Thoracic aorta endothelial cell (primary cell): ENCODE measurements around the gene SPEF1. TPM values are rescaled to one million over a fixed set of nuclear protein-coding genes. Genes with fewer than 3 reads are reported as not detected.

Source experiments
- total RNA-seq: library from RNA; depleted of rRNA; stranded (reverse); fragments of >200 nt; gene quantifications from 2 replicates; pipeline ENCODE4 v1.2.3, GENCODE V29; 2012

Gene SPEF1, protein sequence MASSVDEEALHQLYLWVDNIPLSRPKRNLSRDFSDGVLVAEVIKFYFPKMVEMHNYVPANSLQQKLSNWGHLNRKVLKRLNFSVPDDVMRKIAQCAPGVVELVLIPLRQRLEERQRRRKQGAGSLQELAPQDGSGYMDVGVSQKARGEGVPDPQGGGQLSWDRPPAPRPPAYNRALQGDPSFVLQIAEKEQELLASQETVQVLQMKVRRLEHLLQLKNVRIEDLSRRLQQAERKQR
- total RNA-seq: 0.13 TPM in 1 of 2 replicates, not detected in the other

DNA sequence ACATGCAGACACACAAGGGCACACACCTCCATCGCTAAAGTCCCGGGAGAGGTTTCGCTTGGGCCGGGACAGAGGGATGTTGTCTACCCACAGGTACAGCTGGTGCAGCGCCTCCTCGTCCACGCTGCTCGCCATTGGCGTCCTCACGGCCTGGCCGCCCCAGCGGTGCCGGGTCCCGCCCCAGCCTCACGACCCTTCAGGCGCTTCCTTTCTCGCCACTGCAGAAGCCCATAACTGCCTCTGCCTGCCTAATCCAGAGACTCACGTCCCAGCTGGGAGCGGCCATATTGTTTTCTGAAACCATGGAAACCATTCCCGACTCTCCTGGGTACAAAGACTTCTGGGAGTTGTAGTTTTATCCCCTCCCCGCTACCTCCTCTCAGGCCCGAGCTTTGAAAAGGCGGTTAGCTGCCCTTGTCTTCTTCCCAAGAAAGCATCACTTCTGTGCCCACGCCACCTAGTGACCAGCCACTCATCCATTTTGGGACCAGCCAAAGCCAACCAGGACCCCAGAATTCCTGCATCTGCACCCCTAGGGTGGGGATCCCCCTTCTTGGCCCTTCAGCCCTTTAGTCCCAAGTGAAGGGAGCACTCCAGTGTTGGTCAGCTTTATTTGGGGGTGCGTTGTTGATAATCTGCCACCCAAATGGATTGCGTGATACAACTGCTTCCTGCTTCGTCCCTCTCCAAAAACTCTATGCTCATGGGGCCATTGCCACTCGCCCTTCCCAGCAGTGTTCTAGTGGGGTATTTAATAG lies at the start of gene SPEF1:
Gene SPEF1 (minus strand): TSS at position 296 of the 758 bp plus-strand sequence. CDS start 161 bp downstream, at position 135.

DNA sequence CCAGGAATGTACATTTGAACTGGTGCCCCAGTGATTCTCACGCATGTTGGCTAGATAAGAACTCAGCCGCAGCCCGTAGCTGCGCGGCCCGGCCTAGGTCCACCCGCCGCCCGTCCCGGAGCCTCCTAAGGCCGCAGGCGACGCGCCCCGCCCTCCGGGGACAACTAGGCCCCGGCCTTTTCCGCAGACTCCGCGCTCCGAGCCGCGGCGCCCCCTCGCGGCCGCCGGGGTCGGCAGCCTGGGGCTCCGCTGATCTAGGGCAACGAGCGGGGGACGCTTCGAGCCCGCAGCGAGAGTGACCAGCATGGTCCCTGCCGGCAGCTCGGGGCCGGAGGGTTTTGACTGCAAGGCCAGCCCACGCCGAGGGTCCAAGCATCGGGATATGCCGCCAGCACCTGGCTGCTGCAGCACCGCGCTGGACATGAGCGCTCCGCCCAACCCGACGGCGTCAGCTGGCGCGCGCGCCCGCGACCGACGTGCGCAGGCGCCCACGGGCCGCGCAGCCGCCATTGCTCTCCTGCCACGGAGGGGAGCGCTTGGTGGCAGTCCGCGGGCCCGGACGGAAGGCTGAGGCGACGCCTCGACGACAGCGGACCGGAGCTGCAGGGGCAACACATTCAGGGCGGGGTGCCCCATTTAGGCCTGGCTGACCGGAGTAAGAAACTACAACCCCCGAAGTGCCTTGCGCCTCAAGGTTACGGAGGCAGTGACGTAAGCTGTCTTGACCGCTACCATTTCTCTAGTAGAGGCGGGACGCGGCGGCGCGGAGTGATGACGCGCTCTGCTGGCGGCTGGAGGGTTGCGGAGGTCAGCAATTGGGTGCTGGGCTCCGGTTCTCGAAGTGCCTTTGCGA lies 39.0 kb upstream of the SPEF1 start, which contains the start of gene AP5S1:
Gene AP5S1 (plus strand): TSS at position 500 of the 853 bp plus-strand sequence. CDS start 1,571 bp downstream, outside the sequence.

DNA sequence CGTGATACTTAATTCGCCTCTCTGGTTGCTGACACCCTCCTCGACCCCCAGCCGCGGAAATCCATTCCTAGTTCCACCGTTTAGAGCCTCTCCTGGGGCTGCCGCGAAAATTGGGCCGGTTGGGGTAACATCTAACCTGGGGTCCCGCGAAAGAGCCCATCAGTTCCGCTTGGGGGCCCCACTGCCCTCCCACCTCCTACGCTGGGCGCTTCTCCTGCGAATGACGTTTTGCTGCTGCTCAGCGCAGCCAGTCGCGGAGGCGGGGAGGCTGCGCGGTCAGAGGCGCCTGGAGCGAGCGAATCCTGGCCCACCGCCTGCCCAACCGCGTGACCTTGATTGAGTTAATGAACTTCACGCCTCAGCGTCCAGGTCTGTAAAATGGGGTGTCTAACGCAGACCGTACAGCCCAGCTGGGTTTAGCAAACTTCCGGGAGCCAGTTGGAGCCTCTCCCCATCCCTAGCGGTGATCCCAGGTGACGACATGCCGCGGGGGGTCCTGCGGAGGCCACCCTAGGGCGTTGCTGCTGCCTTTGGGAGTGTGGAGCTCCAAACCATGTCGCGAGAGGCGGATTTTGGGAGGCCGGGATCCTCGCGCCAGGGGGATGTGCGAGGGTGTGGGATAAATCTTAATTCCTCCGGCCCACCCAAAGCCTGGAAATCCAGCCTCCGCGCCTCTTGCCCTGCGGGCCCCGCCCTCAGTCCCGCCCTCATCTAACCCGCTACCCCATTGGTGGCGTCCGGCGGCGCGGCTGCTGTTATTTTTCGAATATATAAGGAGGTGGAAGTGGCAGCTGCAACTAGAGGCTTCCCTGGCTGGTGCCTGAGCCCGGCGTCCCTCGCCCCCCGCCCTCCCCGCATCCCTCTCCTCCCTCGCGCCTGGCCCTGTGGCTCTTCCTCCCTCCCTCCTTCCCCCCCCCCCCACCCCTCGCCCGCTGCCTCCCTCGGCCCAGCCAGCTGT lies 14.5 kb upstream of the SPEF1 start, which contains the start of gene CDC25B:
Gene CDC25B (plus strand): TSS at position 800 of the 958 bp plus-strand sequence. CDS start 222 bp downstream, outside the sequence.

DNA sequence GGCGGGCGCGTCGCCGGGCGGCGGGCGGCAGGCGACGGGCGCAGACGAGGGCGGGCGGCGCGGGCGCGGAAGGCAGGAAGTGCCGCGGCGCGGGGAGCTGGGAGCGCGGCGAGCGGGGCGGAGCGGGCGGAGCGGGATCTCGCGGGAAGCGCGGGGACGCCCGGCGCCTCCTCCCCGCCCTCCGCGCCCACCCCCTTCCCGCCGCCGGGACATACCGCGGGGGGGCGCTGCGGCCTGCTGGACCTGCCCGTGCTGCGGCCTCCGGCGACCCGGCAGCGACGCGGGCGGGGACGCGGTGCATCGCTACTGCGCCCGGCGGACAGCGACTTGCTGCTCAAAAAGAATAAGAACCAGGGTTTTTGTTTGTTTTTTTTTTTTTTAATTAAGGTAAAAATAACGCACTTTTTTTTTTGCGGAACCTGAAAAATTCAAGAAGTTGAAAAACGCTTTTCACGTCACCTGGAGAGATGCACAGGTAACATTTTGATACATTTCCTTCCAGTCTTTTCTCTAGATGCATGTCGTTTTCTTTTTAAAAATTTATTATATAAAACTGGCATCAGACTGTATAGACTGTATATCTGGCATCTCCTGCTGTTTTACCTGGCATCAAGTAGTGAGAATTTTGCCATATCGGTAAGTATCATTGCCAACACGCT lies 5.5 kb upstream of the SPEF1 start, which contains the start of gene CENPB:
Gene CENPB (minus strand): TSS at position 76 of the 659 bp plus-strand sequence. CDS start 257 bp downstream, outside the sequence.

DNA sequence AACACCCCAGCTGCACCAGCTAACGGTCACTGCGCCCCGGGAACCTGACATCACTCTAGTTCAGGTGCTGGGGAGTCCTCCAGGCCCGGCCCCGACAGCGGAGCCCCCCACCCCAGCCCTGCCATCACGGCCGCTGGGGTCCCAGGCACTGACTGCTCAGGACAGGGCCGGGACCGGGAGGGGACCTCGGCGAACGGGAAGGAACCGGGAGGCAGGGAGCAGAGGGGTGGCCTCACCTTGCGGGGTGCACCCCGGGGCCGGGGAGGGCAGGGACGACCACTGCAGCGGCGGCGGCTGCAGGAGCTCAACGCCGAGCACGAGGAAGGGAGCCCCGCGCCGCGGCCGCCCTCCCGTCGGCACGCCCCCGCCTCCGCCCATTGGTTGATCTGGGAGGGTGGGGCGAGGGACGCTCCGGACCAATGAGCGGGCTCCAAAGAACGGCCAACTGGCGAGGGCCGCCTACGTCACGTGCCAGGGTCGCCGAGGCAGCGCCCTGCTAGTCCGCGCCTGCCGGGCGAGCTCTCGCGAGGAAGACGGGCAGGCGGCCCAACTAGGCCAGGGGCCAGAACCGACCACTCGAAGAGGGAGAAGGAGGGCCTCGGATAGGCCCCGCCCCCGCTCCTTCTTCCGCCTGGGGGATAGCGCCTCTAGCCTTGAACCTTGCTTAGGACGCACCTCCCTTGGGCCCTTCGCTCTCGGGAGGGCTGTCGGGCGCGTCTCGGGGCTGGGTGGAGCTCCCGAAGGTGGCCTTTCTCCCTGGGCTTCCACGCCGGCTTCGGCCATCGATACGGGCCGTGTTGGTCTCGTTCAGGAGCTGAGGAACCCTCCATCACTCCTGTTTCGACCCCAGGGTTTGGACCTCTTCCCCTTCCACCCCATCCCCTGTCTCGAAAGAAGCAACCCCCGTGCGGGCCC lies 13.6 kb downstream of the SPEF1 start, which contains the start of gene ADISSP:
Gene ADISSP (minus strand): TSS at position 327 of the 915 bp plus-strand sequence. CDS start 7,653 bp downstream, outside the sequence.

DNA sequence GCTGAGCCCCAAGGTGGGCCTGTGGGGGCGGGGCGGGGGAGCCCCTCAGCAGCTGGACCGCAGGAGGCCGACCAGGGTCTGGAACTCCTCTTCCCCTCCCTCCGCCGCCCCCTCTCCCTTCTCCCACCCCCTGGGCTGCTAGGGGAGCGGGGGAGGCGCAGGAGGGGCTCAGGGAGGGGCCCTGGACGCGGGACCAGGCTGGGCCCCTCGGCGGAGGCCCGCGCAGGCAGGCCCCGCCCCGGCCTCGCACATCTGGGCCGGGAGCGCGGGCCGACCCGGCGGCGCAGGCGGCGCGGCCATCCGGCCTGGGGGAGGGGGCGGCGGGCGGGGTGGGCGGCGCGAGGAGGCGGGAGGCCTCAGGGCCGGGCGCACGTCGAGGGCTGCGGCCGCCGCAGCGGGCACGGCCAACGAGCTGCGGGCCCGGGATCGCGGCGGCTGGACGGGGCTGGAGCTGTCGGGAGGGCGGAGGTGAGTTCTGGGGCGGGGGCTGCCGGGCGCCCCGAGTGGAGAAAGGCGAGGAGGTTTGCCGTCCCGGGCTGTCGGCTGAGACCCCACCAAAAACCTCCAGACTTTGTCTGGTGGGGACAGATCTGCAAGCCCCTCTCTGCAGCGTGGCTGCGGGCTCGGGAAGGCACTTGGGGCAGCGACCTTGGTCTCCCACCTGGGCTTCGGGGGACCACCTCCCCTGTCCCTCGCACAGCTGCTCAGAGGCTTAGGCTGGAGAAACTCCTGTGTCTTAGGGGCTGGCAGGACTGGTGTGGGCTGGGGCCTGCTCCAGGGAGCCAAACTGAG lies 48.7 kb downstream of the SPEF1 start, which contains the start of gene HSPA12B:
Gene HSPA12B (plus strand): TSS at position 359 of the 792 bp plus-strand sequence. CDS start 5,990 bp downstream, outside the sequence.

Other genes with a start within 250 kb of the SPEF1 start
- not detected in 2 replicates for gene GFRA4, start 118.0 kb downstream of the SPEF1 start, total RNA-seq
- gene ADAM33, start 99.4 kb downstream of the SPEF1 start, total RNA-seq: not detected in 2 replicates
- gene SIGLEC1, start 68.8 kb downstream of the SPEF1 start, total RNA-seq: not detected in 2 replicates
- 5.2 and 23.8 TPM in 2 replicates for gene HSPA12B, start 48.8 kb downstream of the SPEF1 start, total RNA-seq
- 29.0 and 33.6 TPM in 2 replicates for gene ADISSP, start 13.7 kb downstream of the SPEF1 start, total RNA-seq
- 70.2 and 76.9 TPM in 2 replicates for gene CENPB, start 5.3 kb upstream of the SPEF1 start, total RNA-seq
- gene CDC25B, start 14.9 kb upstream of the SPEF1 start, total RNA-seq: 34.8 and 52.6 TPM in 2 replicates
- 13.6 and 14.0 TPM in 2 replicates for gene AP5S1, start 39.1 kb upstream of the SPEF1 start, total RNA-seq
- 30.3 and 43.3 TPM in 2 replicates for gene MAVS, start 65.4 kb upstream of the SPEF1 start, total RNA-seq
- 56.6 and 68.4 TPM in 2 replicates for gene PANK2, start 107.9 kb upstream of the SPEF1 start, total RNA-seq
- gene RNF24, start 234.1 kb upstream of the SPEF1 start, total RNA-seq: 8.8 and 9.5 TPM in 2 replicates